ENCODE measurements around the gene RNLS.

DNA sequence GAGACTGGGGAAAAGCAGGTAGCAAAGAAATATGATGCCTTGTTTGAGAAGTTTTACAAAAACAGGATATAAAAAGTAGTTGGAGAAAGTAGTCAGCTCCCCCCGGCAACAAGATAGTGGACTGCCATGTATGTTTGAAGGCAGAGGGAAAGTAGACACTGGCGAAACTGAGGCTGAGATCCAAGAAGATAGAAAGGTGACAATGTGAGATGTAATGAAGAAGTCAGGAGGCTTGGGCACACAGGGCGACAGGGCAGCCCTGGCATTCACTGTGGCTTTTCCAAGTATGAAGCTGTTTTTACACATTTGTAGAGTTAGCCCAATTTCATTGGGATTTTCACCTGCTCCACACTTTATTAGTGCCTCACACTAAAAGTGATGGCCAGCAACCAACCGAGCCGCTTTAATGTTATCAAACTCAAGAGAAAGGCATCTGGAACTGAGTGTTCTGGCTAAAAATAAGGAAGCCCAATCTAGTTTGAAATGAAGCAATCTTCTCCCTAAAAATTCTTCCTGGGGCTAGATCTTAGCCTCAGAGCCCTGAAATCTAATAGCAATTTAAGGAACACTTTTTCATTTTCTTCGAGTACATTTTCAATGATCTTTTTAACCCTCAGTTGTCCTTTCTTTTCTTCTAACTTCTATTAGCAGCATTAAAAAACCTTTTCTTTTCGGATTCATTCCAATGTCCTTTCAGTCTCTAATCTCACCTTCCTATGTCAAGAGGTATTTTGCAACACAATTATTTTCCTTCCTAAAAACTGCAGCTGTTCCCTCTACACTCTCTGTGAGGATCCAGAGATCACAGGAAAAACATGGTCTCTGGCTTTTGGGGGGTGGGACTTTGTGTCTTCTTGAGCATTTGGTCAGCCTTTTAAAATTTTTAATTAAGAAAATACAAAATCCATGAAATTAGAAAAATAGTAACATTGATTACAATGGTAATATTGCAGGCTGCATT lies 108.0 kb downstream of the RNLS start:
- TF ChIP-seq POLR2A (IDR thresholded peaks at IDR 0.05; ENCODE audit: low read depth, low read length) (no peak), POLR2AphosphoS5 (IDR thresholded peaks at IDR 0.05; ENCODE audit: low read depth, low read length) (no peak)
